Neural progenitor cell (in vitro differentiated cells): ENCODE results near the gene CLIC5. TPM values are rescaled to one million over a fixed set of nuclear protein-coding genes. Genes with fewer than 3 reads are reported as not detected.
A peak's percentile ranks its signal among the peaks of the same experiment; 100 is the strongest.

Source experiments
- DNase-seq: peaks from one replicate; pipeline ENCODE4 v3.0.0-alpha.2; 2016; ENCODE audit warnings: low spot score
- H2AFZ ChIP-seq: fragments of 200-600 bp; sonication (generic); replicated peaks from 2 replicates; pipeline ENCODE4 v1.6.1; 2016; ENCODE audit warnings: antibody characterized with exemption
- H3F3A ChIP-seq: fragments of 200-600 bp; sonication (generic); 2 replicates; pipeline ENCODE4 v1.6.1; 2016; ENCODE audit warnings: antibody characterized with exemption, low read depth
- H3K27ac ChIP-seq: fragments of 200-600 bp; sonication (generic); 2 replicates; pipeline ENCODE4 v1.5.1; 2016; ENCODE audit warnings: mild to moderate bottlenecking
- H3K27me3 ChIP-seq: fragments of 200-600 bp; sonication (generic); 2 replicates; pipeline ENCODE4 v1.6.1; 2016; ENCODE audit warnings: mild to moderate bottlenecking, moderate library complexity
- H3K36me3 ChIP-seq: fragments of 200-600 bp; sonication (generic); 2 replicates; pipeline ENCODE4 v1.5.1; 2016
- H3K4me1 ChIP-seq: fragments of 200-600 bp; sonication (generic); 2 replicates; pipeline ENCODE4 v1.6.1; 2016; ENCODE audit warnings: mixed run types
- H3K4me2 ChIP-seq: fragments of 200-600 bp; sonication (generic); 2 replicates; pipeline ENCODE4 v1.6.1; 2016
- H3K4me3 ChIP-seq: fragments of 200-600 bp; sonication (generic); 2 replicates; pipeline ENCODE4 v1.5.1; 2016
- H3K79me2 ChIP-seq: fragments of 200-600 bp; sonication (generic); 2 replicates; pipeline ENCODE4 v1.6.1; 2016; ENCODE audit warnings: low read depth
- H3K9ac ChIP-seq: fragments of 200-600 bp; sonication (generic); 2 replicates; pipeline ENCODE4 v1.6.1; 2016
- H3K9me3 ChIP-seq: fragments of 200-600 bp; sonication (generic); 2 replicates; pipeline ENCODE4 v1.5.1; 2016; ENCODE audit warnings: low read depth
- H4K20me1 ChIP-seq: fragments of 200-600 bp; sonication (generic); 2 replicates; pipeline ENCODE4 v1.6.1; 2016; ENCODE audit warnings: low read depth
- H3K27ac Mint-ChIP-seq: 3 replicates; pipeline ENCODE4 v1.8.0; 2021; ENCODE audit warnings: mixed read lengths
- H3K27me3 Mint-ChIP-seq: 2 replicates; pipeline ENCODE4 v1.8.0; 2022; ENCODE audit warnings: low read depth, mild to moderate bottlenecking, inconsistent platforms, moderate library complexity, mixed read lengths; ENCODE audit not compliant: insufficient read depth
- H3K36me3 Mint-ChIP-seq: 3 replicates; pipeline ENCODE4 v1.8.0; 2021; ENCODE audit warnings: mixed read lengths
- H3K4me1 Mint-ChIP-seq: 3 replicates; pipeline ENCODE4 v1.8.0; 2021; ENCODE audit warnings: mixed read lengths
- H3K4me3 Mint-ChIP-seq: 3 replicates; pipeline ENCODE4 v1.8.0; 2021; ENCODE audit warnings: mild to moderate bottlenecking, moderate library complexity, mixed read lengths
- H3K9me3 Mint-ChIP-seq: 3 replicates; pipeline ENCODE4 v1.8.0; 2020; ENCODE audit warnings: mixed read lengths
- EZH2 ChIP-seq: fragments of 200-600 bp; sonication (generic); IDR thresholded peaks from 2 replicates; pipeline ENCODE4 v1.6.1; 2017; ENCODE audit warnings: antibody characterized with exemption, mild to moderate bottlenecking, moderate library complexity
- EZH2phosphoT487 ChIP-seq: fragments of 200-600 bp; sonication (generic); IDR thresholded peaks from 2 replicates; pipeline ENCODE4 v1.6.1; 2017; ENCODE audit warnings: antibody characterized with exemption
- total RNA-seq: library from RNA; depleted of rRNA; stranded (reverse); fragments of >200 nt; gene quantifications from 2 replicates; pipeline ENCODE4 v1.2.3, GENCODE V29; 2015; ENCODE audit warnings: low replicate concordance
- TF ChIP-seq, protein P1 (sequence below): fragments of 200-600 bp; sonication (generic); IDR thresholded peaks from 2 replicates; pipeline ENCODE4 v1.5.1; 2017; ENCODE audit warnings: antibody characterized with exemption, mild to moderate bottlenecking

CLIC5 gene
- total RNA-seq, 1 donor from 2014 or later: not detected

DNA sequence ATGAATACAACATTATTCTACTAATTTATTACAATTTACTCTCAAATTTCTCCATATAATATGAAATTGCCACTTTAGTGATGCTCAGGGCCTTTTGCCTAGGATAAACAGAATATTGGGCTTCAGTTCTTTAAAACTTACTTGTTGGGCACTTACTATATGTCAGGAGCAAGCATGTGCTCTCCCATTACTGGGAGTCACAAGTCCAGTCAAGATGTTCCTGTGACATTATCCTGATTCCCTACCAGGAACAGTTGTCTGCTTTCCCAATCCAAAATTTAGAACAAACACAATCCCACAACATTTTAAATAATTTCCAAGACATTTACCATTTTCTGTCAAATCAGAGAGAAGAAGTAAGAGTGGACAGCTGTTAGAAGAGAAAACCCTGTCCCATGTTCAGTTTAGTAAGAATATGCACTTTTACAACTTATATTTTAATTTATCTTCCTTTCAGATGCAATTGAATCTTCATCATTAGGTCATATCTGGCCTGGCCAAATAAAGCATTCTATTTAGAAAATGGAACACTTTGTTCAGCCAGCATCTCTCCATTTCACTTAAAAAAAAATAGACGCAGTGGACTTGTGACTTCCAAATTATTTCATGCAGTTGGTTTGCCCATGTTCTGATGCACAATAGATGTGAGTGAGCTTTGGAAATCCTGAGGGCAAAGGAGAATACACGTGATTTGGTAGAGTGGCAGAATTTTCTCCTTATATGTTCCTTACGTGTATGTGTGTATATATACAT lies 159.8 kb downstream of the CLIC5 start:
- Histone ChIP-seq H3F3A (no peaks in the 10 kb centered on the region), H4K20me1 (no peaks in the 10 kb centered on the region), H3K4me2 (no peak overlapping the region), H3K27ac (no peak overlapping the region), H3K4me1 (no peaks in the 10 kb centered on the region), H3K36me3 (no peaks in the 10 kb centered on the region), H3K79me2 (no peaks in the 10 kb centered on the region), H3K27me3 (no peaks in the 10 kb centered on the region), H3K9me3 (no peaks in the 10 kb centered on the region), H2AFZ (no peak overlapping the region), H3K4me3 (no peak overlapping the region), H3K9ac (no peak overlapping the region)
- Mint-ChIP-seq H3K27me3 (peaks cover 7% of the 10 kb centered on the region), H3K9me3 (no peaks in the 10 kb centered on the region), H3K36me3 (no peaks in the 10 kb centered on the region), H3K4me1 (no peaks in the 10 kb centered on the region), H3K27ac (no peak overlapping the region), H3K4me3 (no peak overlapping the region)
- TF ChIP-seq EZH2phosphoT487 (no peak), EZH2 (no peak)
- TF ChIP-seq, protein P1, sequence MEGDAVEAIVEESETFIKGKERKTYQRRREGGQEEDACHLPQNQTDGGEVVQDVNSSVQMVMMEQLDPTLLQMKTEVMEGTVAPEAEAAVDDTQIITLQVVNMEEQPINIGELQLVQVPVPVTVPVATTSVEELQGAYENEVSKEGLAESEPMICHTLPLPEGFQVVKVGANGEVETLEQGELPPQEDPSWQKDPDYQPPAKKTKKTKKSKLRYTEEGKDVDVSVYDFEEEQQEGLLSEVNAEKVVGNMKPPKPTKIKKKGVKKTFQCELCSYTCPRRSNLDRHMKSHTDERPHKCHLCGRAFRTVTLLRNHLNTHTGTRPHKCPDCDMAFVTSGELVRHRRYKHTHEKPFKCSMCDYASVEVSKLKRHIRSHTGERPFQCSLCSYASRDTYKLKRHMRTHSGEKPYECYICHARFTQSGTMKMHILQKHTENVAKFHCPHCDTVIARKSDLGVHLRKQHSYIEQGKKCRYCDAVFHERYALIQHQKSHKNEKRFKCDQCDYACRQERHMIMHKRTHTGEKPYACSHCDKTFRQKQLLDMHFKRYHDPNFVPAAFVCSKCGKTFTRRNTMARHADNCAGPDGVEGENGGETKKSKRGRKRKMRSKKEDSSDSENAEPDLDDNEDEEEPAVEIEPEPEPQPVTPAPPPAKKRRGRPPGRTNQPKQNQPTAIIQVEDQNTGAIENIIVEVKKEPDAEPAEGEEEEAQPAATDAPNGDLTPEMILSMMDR: no peak
- DNase-seq: no peak

GRCh38 chr6:45854149-45854742 lies 161.4 kb downstream of the CLIC5 start:
- H3K9me3 ChIP-seq: no peaks in the 10 kb centered on the region
- H3K27me3 ChIP-seq: no peaks in the 10 kb centered on the region
- no peaks in the 10 kb centered on the region for H3F3A ChIP-seq
- no peak overlapping the region for H3K27ac ChIP-seq
- Mint-ChIP-seq H3K27me3 (peaks cover 7% of the 10 kb centered on the region), H3K9me3 (no peaks in the 10 kb centered on the region), H3K4me1 (no peaks in the 10 kb centered on the region), H3K27ac (no peak overlapping the region), H3K36me3 (no peaks in the 10 kb centered on the region), H3K4me3 (no peak overlapping the region)
- no peaks in the 10 kb centered on the region for H3K79me2 ChIP-seq
- peak overlapping the region; percentile 75 for H2AFZ ChIP-seq
- H3K4me2 ChIP-seq: no peak overlapping the region
- DNase-seq: no peak
- no peak overlapping the region for H3K4me3 ChIP-seq
- no peaks in the 10 kb centered on the region for H3K36me3 ChIP-seq
- no peak overlapping the region for H3K9ac ChIP-seq
- TF ChIP-seq EZH2phosphoT487 (no peak), EZH2 (no peak)
- TF ChIP-seq, protein P1: no peak
- H4K20me1 ChIP-seq: no peaks in the 10 kb centered on the region
- no peaks in the 10 kb centered on the region for H3K4me1 ChIP-seq

GRCh38 chr6:45851034-45851400 lies 164.6 kb downstream of the CLIC5 start:
- no peak overlapping the region for H3K4me2 ChIP-seq
- no peaks in the 10 kb centered on the region for H3K4me1 ChIP-seq
- H3K4me3 Mint-ChIP-seq: no peak overlapping the region
- no peaks in the 10 kb centered on the region for H3K36me3 ChIP-seq
- H3K79me2 ChIP-seq: no peaks in the 10 kb centered on the region
- no peak overlapping the region for H3K27ac ChIP-seq
- no peaks in the 10 kb centered on the region for H3K36me3 Mint-ChIP-seq
- no peaks in the 10 kb centered on the region for H3F3A ChIP-seq
- peaks cover 7% of the 10 kb centered on the region for H3K27me3 Mint-ChIP-seq
- no peak for DNase-seq
- no peaks in the 10 kb centered on the region for H4K20me1 ChIP-seq
- no peaks in the 10 kb centered on the region for H3K9me3 ChIP-seq
- no peaks in the 10 kb centered on the region for H3K9me3 Mint-ChIP-seq
- H3K27me3 ChIP-seq: no peaks in the 10 kb centered on the region
- H3K27ac Mint-ChIP-seq: no peak overlapping the region
- TF ChIP-seq, protein P1: no peak
- TF ChIP-seq EZH2phosphoT487 (no peak), EZH2 (no peak)
- no peak overlapping the region for H3K4me3 ChIP-seq
- H3K4me1 Mint-ChIP-seq: no peaks in the 10 kb centered on the region
- H2AFZ ChIP-seq: peak overlapping the region; percentile 50
- no peak overlapping the region for H3K9ac ChIP-seq
